ENCODE data around the gene CLSTN2. TPM values are rescaled to one million over a fixed set of nuclear protein-coding genes. Genes with fewer than 3 reads are reported as not detected.
"Not testable (repeated sequence)": the region's sequence is repeated elsewhere in the genome, so short reads cannot be mapped to it uniquely, and the experiment has no call there.

CLSTN2 gene
- total and polyA plus RNA-seq, 2 of the 4 experiments (the other 2 are of a cell fraction): under 0.01 to 0.07 TPM

DNA sequence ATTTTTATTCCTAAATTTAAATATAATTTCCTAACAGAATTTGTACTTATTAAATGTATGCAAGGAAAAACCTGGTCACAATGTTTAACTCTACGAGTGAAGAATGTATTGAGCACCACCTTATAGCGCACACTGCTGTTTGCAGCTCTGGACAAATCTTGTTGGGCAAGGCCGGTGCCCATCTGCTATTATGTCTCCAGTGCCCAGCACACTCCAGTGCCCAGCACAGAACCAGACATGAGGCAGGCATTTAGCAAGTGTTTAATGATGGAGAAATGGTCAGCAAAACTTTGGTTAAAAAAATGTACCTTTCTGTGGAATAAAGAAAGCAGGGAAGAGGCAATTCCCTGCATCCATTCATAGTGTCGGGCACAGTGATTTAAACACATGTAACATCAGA lies 488.2 kb downstream of the CLSTN2 start:
- no peak overlapping the region for H3K4me2 ChIP-seq (ENCODE audit: low read depth, low read length)
- H4K5ac ChIP-seq (ENCODE audit: low read depth, low read length): peak overlapping the region; percentile 77
- H2BK20ac ChIP-seq (ENCODE audit: low read depth, low read length): peak overlapping the region; percentile 76; the same call in 1 of the 2 replicates
- dilution Hi-C loops (cut with HindIII; ENCODE audit: low sequenced_read_pairs, unreplicated experiment) (no loop called here), in situ Hi-C loops (cut with MboI; ENCODE audit: low sequenced_read_pairs) (no loop called here), intact Hi-C loops (cut with micrococcal nuclease) (no loop called here)
- ChIA-PET CTCF (interaction anchor here (1.0 kb wide), 1 partner anchor 77 kb away, joined by 3 read pairs; no protein-coding TSS in a partner anchor), POLR2A (ENCODE audit: unreplicated experiment) (no interaction called here)
- H4K8ac ChIP-seq (ENCODE audit: low read depth in 2 of 2, low read length in 2 of 2): peak overlapping the region in 1 of 2 experiments; percentile 87; a peak in 3 of 4 replicates
- H3K14ac ChIP-seq (replicated peaks; ENCODE audit: low read depth, low read length): no peak overlapping the region
- H4K20me1 ChIP-seq (ENCODE audit: insufficient read depth, low read length): no peaks in the 10 kb centered on the region
- no peak overlapping the region for H2AK5ac ChIP-seq (ENCODE audit: low read depth, low read length)
- WGBS, 2 experiments (ENCODE audit: extremely low coverage in 2 of 2, insufficient read length in 1 of 2): 62% methylated on average over 2 of the region's 4 CpGs; no CpG with 5 or more reads in 1 of the 2 experiments
- no peaks in the 10 kb centered on the region for H3K9me1 ChIP-seq (ENCODE audit: insufficient read depth, low read length)
- no peaks in the 10 kb centered on the region for H3K79me1 ChIP-seq (ENCODE audit: low read depth in 1 of 2, low read length in 2 of 2)
- no peak overlapping the region for H2BK15ac ChIP-seq (ENCODE audit: low read depth, low read length)
- no peaks in the 10 kb centered on the region for H3K9me3 ChIP-seq (ENCODE audit: control insufficient read depth, insufficient read depth, low read length)
- H3K27ac ChIP-seq (ENCODE audit: insufficient read depth, low read length): peak overlapping the region; percentile 73; the same call in 1 of the 2 replicates
- H2BK120ac ChIP-seq (ENCODE audit: low read depth, low read length): peak overlapping the region; percentile 51
- no peaks in the 10 kb centered on the region for H3K27me3 ChIP-seq (ENCODE audit: control insufficient read depth, insufficient read depth, low read length)
- H2AFZ ChIP-seq (replicated peaks; ENCODE audit: low read length, poor library complexity): peak overlapping the region; percentile 64
- H3K36me3 ChIP-seq (ENCODE audit: control insufficient read depth, insufficient read depth, low read length): no peaks in the 10 kb centered on the region
- peak overlapping the region; percentile 70; the same call in 1 of the 2 replicates for H4K91ac ChIP-seq (ENCODE audit: insufficient read depth, low read depth, low read length)
- 0 out of 2 replicates have a peak overlapping the region, but pooled peaks have one; percentile 24 for H3K23ac ChIP-seq (ENCODE audit: low read depth, low read length)
- no peak overlapping the region for H3K4me3 ChIP-seq (ENCODE audit: insufficient read depth, low read depth, low read length)
- peak overlapping the region; percentile 80 for H2AK9ac ChIP-seq (replicated peaks; ENCODE audit: low read depth, low read length, poor library complexity)
- ATAC-seq (ENCODE audit: low read depth) (no peak), DNase-seq (no peak)
- no peak overlapping the region for H3K9ac ChIP-seq (ENCODE audit: low read depth, low read length)
- no TSS peak for BruUV-seq (replicated peaks)
- peak overlapping the region; percentile 96 for H2BK5ac ChIP-seq (ENCODE audit: low read depth, low read length, poor library complexity, severe bottlenecking)
- peak overlapping the region; percentile 89 for H3K18ac ChIP-seq (ENCODE audit: low read depth, low read length)
- H3K4me1 ChIP-seq (ENCODE audit: control insufficient read depth, insufficient read depth, low read length): no peaks in the 10 kb centered on the region; the same call in 1 of the 2 replicates
- H3K4ac ChIP-seq (ENCODE audit: low read depth, low read length): peak overlapping the region; percentile 41
- H3K56ac ChIP-seq (ENCODE audit: extremely low read depth, insufficient read depth, low read length): no peak overlapping the region
- TF ChIP-seq RAD21 (IDR thresholded peaks at IDR 0.05; ENCODE audit: low read length) (no peak), MAFK (IDR thresholded peaks at IDR 0.05; ENCODE audit: low read depth, low read length) (no peak), MAZ (IDR thresholded peaks at IDR 0.05; ENCODE audit: borderline replicate concordance, low read depth, low read length) (no peak), BHLHE40 (IDR thresholded peaks at IDR 0.05; ENCODE audit: low read depth, low read length) (no peak), CHD1 (IDR thresholded peaks at IDR 0.05; ENCODE audit: low read depth, low read length) (no peak), RFX5 (IDR thresholded peaks at IDR 0.05; ENCODE audit: low read depth, low read length) (no peak), MXI1 (IDR thresholded peaks at IDR 0.05; ENCODE audit: borderline replicate concordance, low read depth, low read length) (no peak), CEBPB (IDR thresholded peaks at IDR 0.05; ENCODE audit: low read depth, low read length) (no peak)

DNA sequence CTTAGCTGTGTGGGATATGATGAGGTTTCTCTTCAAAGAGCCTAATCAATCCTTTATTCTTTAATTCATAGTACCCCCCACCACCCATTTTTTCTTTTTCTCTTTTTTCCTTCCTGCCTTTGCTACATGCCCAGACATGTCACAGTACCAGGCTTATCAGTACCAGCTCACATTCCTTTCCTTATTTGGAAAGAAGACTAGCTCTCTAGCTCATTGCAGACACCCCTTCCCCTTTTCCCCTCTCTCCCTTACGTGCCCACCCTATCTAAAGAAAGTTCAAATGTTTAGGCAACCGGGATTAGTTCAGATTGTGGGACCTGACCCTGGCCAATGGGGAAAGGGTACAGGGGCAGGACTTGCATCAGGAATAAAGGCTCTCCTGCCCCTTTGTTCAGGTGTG lies 488.6 kb downstream of the CLSTN2 start:
- Histone ChIP-seq H4K91ac (ENCODE audit: insufficient read depth, low read depth, low read length) (peak overlapping the region; percentile 70; the same call in 1 of the 2 replicates), H4K5ac (ENCODE audit: low read depth, low read length) (peak overlapping the region; percentile 77; the same call in 1 of the 2 replicates), H3K4ac (ENCODE audit: low read depth, low read length) (peak overlapping the region; percentile 41; the same call in 1 of the 2 replicates), H3K23ac (ENCODE audit: low read depth, low read length) (0 out of 2 replicates have a peak overlapping the region, but pooled peaks have one; percentile 24), H3K18ac (ENCODE audit: low read depth, low read length) (peak overlapping the region; percentile 93; the same call in 1 of the 2 replicates), H2BK120ac (ENCODE audit: low read depth, low read length) (peak overlapping the region; percentile 51; the same call in 1 of the 2 replicates), H2BK5ac (ENCODE audit: low read depth, low read length, poor library complexity, severe bottlenecking) (peak overlapping the region; percentile 96), H2BK20ac (ENCODE audit: low read depth, low read length) (peak overlapping the region; percentile 76; the same call in 1 of the 2 replicates), H4K8ac (ENCODE audit: low read depth in 2 of 2, low read length in 2 of 2) (peak overlapping the region in 1 of 2 experiments; percentile 87; a peak in 3 of 4 replicates)
- H3K27ac ChIP-seq (ENCODE audit: insufficient read depth, low read length); H2AK9ac ChIP-seq (replicated peaks; ENCODE audit: low read depth, low read length, poor library complexity); POLR2A ChIA-PET (ENCODE audit: unreplicated experiment); H3K4me1 ChIP-seq (ENCODE audit: control insufficient read depth, insufficient read depth, low read length); dilution Hi-C loops (cut with HindIII; ENCODE audit: low sequenced_read_pairs, unreplicated experiment); H4K20me1 ChIP-seq (ENCODE audit: insufficient read depth, low read length); H3K9me3 ChIP-seq (ENCODE audit: control insufficient read depth, insufficient read depth, low read length); H3K9me1 ChIP-seq (ENCODE audit: insufficient read depth, low read length); in situ Hi-C loops (cut with MboI; ENCODE audit: low sequenced_read_pairs); H2AFZ ChIP-seq (replicated peaks; ENCODE audit: low read length, poor library complexity); H3K4me2 ChIP-seq (ENCODE audit: low read depth, low read length); H3K4me3 ChIP-seq (ENCODE audit: insufficient read depth, low read depth, low read length); H2BK15ac ChIP-seq (ENCODE audit: low read depth, low read length); H3K36me3 ChIP-seq (ENCODE audit: control insufficient read depth, insufficient read depth, low read length); DNase-seq; H2AK5ac ChIP-seq (ENCODE audit: low read depth, low read length); BruUV-seq (replicated peaks); H3K9ac ChIP-seq (ENCODE audit: low read depth, low read length); H3K14ac ChIP-seq (replicated peaks; ENCODE audit: low read depth, low read length); H3K27me3 ChIP-seq (ENCODE audit: control insufficient read depth, insufficient read depth, low read length); intact Hi-C loops (cut with micrococcal nuclease); H3K79me1 ChIP-seq (ENCODE audit: low read depth in 1 of 2, low read length in 2 of 2); H3K56ac ChIP-seq (ENCODE audit: extremely low read depth, insufficient read depth, low read length): not testable (repeated sequence)
- peak; percentile 40; the same call in 1 of the 2 replicates for ATAC-seq (ENCODE audit: low read depth)
- WGBS, 2 experiments (ENCODE audit: extremely low coverage in 2 of 2, insufficient read length in 1 of 2): no CpG with 5 or more reads among the region's 2 CpGs
- CTCF ChIA-PET: interaction anchor here (1.0 kb wide), 1 partner anchor 77 kb away, joined by 3 read pairs; no protein-coding TSS in a partner anchor

Data from IMR-90 (cell line).